Smooth muscle cell (in vitro differentiated cells): Measurements from ENCODE around the gene CCM2L. TPM values are rescaled to one million over a fixed set of nuclear protein-coding genes. Genes with fewer than 3 reads are reported as not detected.

ENCODE experiments used
- DNase-seq: peaks from one replicate; lab custom pipeline; 2025; ENCODE audit not compliant: unreplicated experiment; lab: John Stamatoyannopoulos, UW
- H2AFZ ChIP-seq: fragments of 200-600 bp; sonication (generic); 2 replicates; pipeline ENCODE4 v1.6.0; 2016; ENCODE audit warnings: antibody characterized with exemption, low read depth, mild to moderate bottlenecking
- H3F3A ChIP-seq: fragments of 200-600 bp; sonication (generic); 2 replicates; pipeline ENCODE4 v1.6.0; 2017; ENCODE audit warnings: antibody characterized with exemption, low read depth
- H3K27ac ChIP-seq: fragments of 200-600 bp; sonication (generic); 2 replicates; pipeline ENCODE4 v1.5.1; 2016; ENCODE audit warnings: low read depth, mild to moderate bottlenecking
- H3K27me3 ChIP-seq: fragments of 200-600 bp; sonication (generic); 2 replicates; pipeline ENCODE4 v1.6.1; 2016; ENCODE audit warnings: low read depth, mild to moderate bottlenecking
- H3K36me3 ChIP-seq: fragments of 200-600 bp; sonication (generic); 2 replicates; pipeline ENCODE4 v1.5.1; 2016; ENCODE audit warnings: low read depth
- H3K4me1 ChIP-seq: fragments of 200-600 bp; sonication (generic); 2 replicates; pipeline ENCODE4 v1.5.1; 2016; ENCODE audit warnings: low read depth
- H3K4me2 ChIP-seq: fragments of 200-600 bp; sonication (generic); 2 replicates; pipeline ENCODE4 v1.6.0; 2016; ENCODE audit warnings: mild to moderate bottlenecking
- H3K4me3 ChIP-seq: fragments of 200-600 bp; sonication (generic); 2 replicates; pipeline ENCODE4 v1.5.1; 2016; ENCODE audit warnings: mild to moderate bottlenecking
- H3K79me2 ChIP-seq: fragments of 200-600 bp; sonication (generic); 2 replicates; pipeline ENCODE4 v1.6.0; 2016; ENCODE audit warnings: low read depth, mild to moderate bottlenecking
- H3K9ac ChIP-seq: fragments of 200-600 bp; sonication (generic); 2 replicates; pipeline ENCODE4 v1.6.0; 2016; ENCODE audit warnings: low read depth
- H3K9me3 ChIP-seq: fragments of 200-600 bp; sonication (generic); replicated peaks from 2 replicates; pipeline ENCODE4 v1.5.1; 2016; ENCODE audit warnings: low read depth
- H4K20me1 ChIP-seq: fragments of 200-600 bp; sonication (generic); 2 replicates; pipeline ENCODE4 v1.6.0; 2016; ENCODE audit warnings: low read depth
- CTCF ChIP-seq: fragments of 200-600 bp; sonication (generic); IDR thresholded peaks from 2 replicates; pipeline ENCODE4 v1.5.1; 2017; ENCODE audit warnings: borderline replicate concordance, mild to moderate bottlenecking, antibody characterized with exemption; ENCODE audit not compliant: insufficient read depth, poor library complexity, severe bottlenecking
- WGBS: methylation state at CpG from one replicate; pipeline ENCODE4 v1.1.7; 2016; ENCODE audit warnings: low lambda C conversion rate; 5-methylcytosine and 5-hydroxymethylcytosine counted together
- polyA plus RNA-seq: library from polyadenylated mRNA; unstranded; fragments of >200 nt; fragmentation: Nextera tagmentation; extraction: Ambion mirVana; gene quantifications from 2 replicates; pipeline ENCODE4 v1.2.1, GENCODE V29; 2016
- total RNA-seq: library from RNA; depleted of rRNA; stranded (reverse); fragments of >200 nt; gene quantifications from 2 replicates; pipeline ENCODE4 v1.2.3, GENCODE V29; 2014

Gene CCM2L
- total and polyA plus RNA-seq, 2 experiments from 2014 or later = 0.27 TPM; not detected in 1

- no peak overlapping the region for H2AFZ ChIP-seq
- no peak overlapping the region for H3K27ac ChIP-seq
- H3K79me2 ChIP-seq = no peaks in the 10 kb centered on the region
- H3K9me3 ChIP-seq = no peaks in the 10 kb centered on the region
- no peaks in the 10 kb centered on the region for H3F3A ChIP-seq
- no peak for TF ChIP-seq CTCF
- no peak overlapping the region for H3K9ac ChIP-seq
- WGBS = 63% methylated on average over 1 of the region's 1 CpG
- H3K4me1 ChIP-seq = no peaks in the 10 kb centered on the region
- no peak overlapping the region for H3K4me2 ChIP-seq
- H3K27me3 ChIP-seq = peaks cover 12% of the 10 kb centered on the region
- H4K20me1 ChIP-seq = no peaks in the 10 kb centered on the region
- DNase-seq = no peak
- no peaks in the 10 kb centered on the region for H3K36me3 ChIP-seq
- H3K4me3 ChIP-seq = no peak overlapping the region
These were observed 22.5 kb upstream of the CCM2L start for GRCh38 chr20:31987744-31988143.

- DNase-seq = no peak
- Histone ChIP-seq H3K9ac (no peak overlapping the region), H3F3A (no peaks in the 10 kb centered on the region), H4K20me1 (no peaks in the 10 kb centered on the region), H3K27ac (no peak overlapping the region), H3K9me3 (no peaks in the 10 kb centered on the region), H2AFZ (no peak overlapping the region), H3K4me1 (no peaks in the 10 kb centered on the region), H3K79me2 (no peaks in the 10 kb centered on the region), H3K4me3 (no peak overlapping the region), H3K4me2 (no peak overlapping the region), H3K36me3 (no peaks in the 10 kb centered on the region), H3K27me3 (peaks cover 19% of the 10 kb centered on the region)
- TF ChIP-seq CTCF = no peak
- 85% methylated on average over 5 of the region's 5 CpGs for WGBS
These were observed 21.7 kb upstream of the CCM2L start for GRCh38 chr20:31988430-31989015.

- Histone ChIP-seq H3K36me3 (no peaks in the 10 kb centered on the region), H3K79me2 (no peaks in the 10 kb centered on the region), H3K4me1 (no peaks in the 10 kb centered on the region), H3K27ac (no peak overlapping the region), H3F3A (no peaks in the 10 kb centered on the region), H3K9ac (no peak overlapping the region), H3K27me3 (peaks cover 25% of the 10 kb centered on the region), H4K20me1 (no peaks in the 10 kb centered on the region), H3K9me3 (no peaks in the 10 kb centered on the region), H2AFZ (no peak overlapping the region), H3K4me2 (no peak overlapping the region), H3K4me3 (no peak overlapping the region)
- TF ChIP-seq CTCF = no peak
- no peak for DNase-seq
- WGBS = 88% methylated on average over 8 of the region's 8 CpGs
These were observed 21.1 kb upstream of the CCM2L start for GRCh38 chr20:31989030-31989645.
